Panc1 (cell line): ENCODE measurements around the gene P3R3URF.
"Not testable (repeated sequence)": the region's sequence is repeated elsewhere in the genome, so short reads cannot be mapped to it uniquely, and the experiment has no call there.

Experiments
- CTCF ChIP-seq: fragments of 450-650 bp; IDR thresholded peaks from 2 replicates; pipeline ENCODE4 v1.5.1; 2017; ENCODE audit warnings: mild to moderate bottlenecking
- POLR2AphosphoS5 ChIP-seq: IDR thresholded peaks from 2 replicates; pipeline ENCODE4 v1.6.1; 2012; ENCODE audit warnings: mild to moderate bottlenecking, low read depth, low read length, moderate library complexity
- TF ChIP-seq, protein P1 (sequence below), 2 experiments: IDR thresholded peaks; 2 replicates each; pipeline ENCODE4 v1.6.1; 2011 to 2012; ENCODE audit warnings: low read depth in 2 of 2, control low read depth in 1 of 2, low read length in 1 of 2, mild to moderate bottlenecking in 1 of 2, moderate library complexity in 1 of 2; ENCODE audit not compliant: insufficient read depth in 1 of 2

GRCh38 chr1:46223055-46223454 lies 46.8 kb upstream of the P3R3URF start:
- TF ChIP-seq CTCF, POLR2AphosphoS5: not testable (repeated sequence)
- TF ChIP-seq, protein P1, sequence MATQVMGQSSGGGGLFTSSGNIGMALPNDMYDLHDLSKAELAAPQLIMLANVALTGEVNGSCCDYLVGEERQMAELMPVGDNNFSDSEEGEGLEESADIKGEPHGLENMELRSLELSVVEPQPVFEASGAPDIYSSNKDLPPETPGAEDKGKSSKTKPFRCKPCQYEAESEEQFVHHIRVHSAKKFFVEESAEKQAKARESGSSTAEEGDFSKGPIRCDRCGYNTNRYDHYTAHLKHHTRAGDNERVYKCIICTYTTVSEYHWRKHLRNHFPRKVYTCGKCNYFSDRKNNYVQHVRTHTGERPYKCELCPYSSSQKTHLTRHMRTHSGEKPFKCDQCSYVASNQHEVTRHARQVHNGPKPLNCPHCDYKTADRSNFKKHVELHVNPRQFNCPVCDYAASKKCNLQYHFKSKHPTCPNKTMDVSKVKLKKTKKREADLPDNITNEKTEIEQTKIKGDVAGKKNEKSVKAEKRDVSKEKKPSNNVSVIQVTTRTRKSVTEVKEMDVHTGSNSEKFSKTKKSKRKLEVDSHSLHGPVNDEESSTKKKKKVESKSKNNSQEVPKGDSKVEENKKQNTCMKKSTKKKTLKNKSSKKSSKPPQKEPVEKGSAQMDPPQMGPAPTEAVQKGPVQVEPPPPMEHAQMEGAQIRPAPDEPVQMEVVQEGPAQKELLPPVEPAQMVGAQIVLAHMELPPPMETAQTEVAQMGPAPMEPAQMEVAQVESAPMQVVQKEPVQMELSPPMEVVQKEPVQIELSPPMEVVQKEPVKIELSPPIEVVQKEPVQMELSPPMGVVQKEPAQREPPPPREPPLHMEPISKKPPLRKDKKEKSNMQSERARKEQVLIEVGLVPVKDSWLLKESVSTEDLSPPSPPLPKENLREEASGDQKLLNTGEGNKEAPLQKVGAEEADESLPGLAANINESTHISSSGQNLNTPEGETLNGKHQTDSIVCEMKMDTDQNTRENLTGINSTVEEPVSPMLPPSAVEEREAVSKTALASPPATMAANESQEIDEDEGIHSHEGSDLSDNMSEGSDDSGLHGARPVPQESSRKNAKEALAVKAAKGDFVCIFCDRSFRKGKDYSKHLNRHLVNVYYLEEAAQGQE (IDR thresholded peaks at IDR 0.05; ENCODE audit: insufficient read depth in 1 of 2, low read depth in 2 of 2, low read length in 1 of 2): not testable (repeated sequence)
